ENCODE measurements around the gene PLXNA2. TPM values are rescaled to one million over a fixed set of nuclear protein-coding genes. Genes with fewer than 3 reads are reported as not detected.

Gene PLXNA2
- total and polyA plus RNA-seq, 2 of the 13 experiments (the other 11 are each of a cell fraction or from before 2014, with no cell fraction given), result 1.1 to 2.1 TPM

DNA sequence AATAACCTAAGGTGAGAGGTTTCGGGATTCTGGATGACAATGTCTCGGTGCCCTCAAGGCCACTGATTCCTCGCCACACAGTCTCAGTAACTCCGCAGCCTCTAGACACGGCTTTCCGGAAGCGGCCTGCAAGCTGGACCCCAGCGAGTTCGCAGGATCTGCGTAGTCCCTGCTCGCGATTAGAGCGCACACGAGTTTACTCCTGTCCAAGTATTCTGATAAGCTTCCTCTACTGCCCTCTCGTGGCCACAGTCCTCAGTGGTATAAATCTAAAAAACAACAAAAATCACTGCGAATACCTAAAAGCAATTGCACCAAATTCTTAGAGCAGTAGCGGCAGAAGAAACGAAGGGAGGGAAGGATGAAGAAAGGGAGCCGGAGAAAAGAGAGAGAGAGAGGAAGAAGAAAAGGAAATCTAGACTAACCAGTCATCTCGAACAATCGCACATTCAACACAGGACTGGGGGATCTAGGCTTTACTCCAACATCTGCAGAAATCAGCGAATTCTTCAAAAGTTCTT, 1.1 kb upstream of the PLXNA2 start (continued):
- no peak for TF ChIP-seq CC2D1A (CRISPR knock-in tag; IDR thresholded peaks at IDR 0.05)
- TF ChIP-seq DMAP1 (CRISPR knock-in tag; IDR thresholded peaks at IDR 0.05), result no peak
- TF ChIP-seq, protein P1, sequence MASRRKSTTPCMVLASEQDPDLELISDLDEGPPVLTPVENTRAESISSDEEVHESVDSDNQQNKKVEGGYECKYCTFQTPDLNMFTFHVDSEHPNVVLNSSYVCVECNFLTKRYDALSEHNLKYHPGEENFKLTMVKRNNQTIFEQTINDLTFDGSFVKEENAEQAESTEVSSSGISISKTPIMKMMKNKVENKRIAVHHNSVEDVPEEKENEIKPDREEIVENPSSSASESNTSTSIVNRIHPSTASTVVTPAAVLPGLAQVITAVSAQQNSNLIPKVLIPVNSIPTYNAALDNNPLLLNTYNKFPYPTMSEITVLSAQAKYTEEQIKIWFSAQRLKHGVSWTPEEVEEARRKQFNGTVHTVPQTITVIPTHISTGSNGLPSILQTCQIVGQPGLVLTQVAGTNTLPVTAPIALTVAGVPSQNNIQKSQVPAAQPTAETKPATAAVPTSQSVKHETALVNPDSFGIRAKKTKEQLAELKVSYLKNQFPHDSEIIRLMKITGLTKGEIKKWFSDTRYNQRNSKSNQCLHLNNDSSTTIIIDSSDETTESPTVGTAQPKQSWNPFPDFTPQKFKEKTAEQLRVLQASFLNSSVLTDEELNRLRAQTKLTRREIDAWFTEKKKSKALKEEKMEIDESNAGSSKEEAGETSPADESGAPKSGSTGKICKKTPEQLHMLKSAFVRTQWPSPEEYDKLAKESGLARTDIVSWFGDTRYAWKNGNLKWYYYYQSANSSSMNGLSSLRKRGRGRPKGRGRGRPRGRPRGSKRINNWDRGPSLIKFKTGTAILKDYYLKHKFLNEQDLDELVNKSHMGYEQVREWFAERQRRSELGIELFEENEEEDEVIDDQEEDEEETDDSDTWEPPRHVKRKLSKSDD (CRISPR knock-in tag; IDR thresholded peaks at IDR 0.05; ENCODE audit: low read depth), result no peak
- TF ChIP-seq ZNF205 (CRISPR knock-in tag; IDR thresholded peaks at IDR 0.05), result no peak
- no peak for TF ChIP-seq ZNF33A (CRISPR knock-in tag; IDR thresholded peaks at IDR 0.05; ENCODE audit: borderline replicate concordance)
- no peak for TF ChIP-seq ZBTB2 (CRISPR knock-in tag; IDR thresholded peaks at IDR 0.05; ENCODE audit: low read depth)
- peak; percentile 65 for TF ChIP-seq GABPB1 (CRISPR knock-in tag; IDR thresholded peaks at IDR 0.05)
- TF ChIP-seq GFI1 (CRISPR knock-in tag; IDR thresholded peaks at IDR 0.05; ENCODE audit: borderline replicate concordance), result peak; percentile 76
- no peak for TF ChIP-seq ZNF761 (CRISPR knock-in tag; conservative IDR thresholded peaks at IDR 0.05)
- peak; percentile 61; the same call in 1 of the 2 replicates for TF ChIP-seq MIER3 (CRISPR knock-in tag; IDR thresholded peaks at IDR 0.05; ENCODE audit: borderline replicate concordance)
- TF ChIP-seq ZNF607 (CRISPR knock-in tag; IDR thresholded peaks at IDR 0.05; ENCODE audit: borderline replicate concordance), result no peak
- peak; percentile 51; the same call in 1 of the 2 replicates for TF ChIP-seq ATF2 (CRISPR knock-in tag; IDR thresholded peaks at IDR 0.05)
- no peak for TF ChIP-seq AKAP8 (CRISPR knock-in tag; IDR thresholded peaks at IDR 0.05)
- no peak for TF ChIP-seq TAF15 (IDR thresholded peaks at IDR 0.05; ENCODE audit: low read depth, low read length, poor library complexity, severe bottlenecking)
- TF ChIP-seq ZNF879 (CRISPR knock-in tag; IDR thresholded peaks at IDR 0.05), result no peak
- TF ChIP-seq, protein P2, sequence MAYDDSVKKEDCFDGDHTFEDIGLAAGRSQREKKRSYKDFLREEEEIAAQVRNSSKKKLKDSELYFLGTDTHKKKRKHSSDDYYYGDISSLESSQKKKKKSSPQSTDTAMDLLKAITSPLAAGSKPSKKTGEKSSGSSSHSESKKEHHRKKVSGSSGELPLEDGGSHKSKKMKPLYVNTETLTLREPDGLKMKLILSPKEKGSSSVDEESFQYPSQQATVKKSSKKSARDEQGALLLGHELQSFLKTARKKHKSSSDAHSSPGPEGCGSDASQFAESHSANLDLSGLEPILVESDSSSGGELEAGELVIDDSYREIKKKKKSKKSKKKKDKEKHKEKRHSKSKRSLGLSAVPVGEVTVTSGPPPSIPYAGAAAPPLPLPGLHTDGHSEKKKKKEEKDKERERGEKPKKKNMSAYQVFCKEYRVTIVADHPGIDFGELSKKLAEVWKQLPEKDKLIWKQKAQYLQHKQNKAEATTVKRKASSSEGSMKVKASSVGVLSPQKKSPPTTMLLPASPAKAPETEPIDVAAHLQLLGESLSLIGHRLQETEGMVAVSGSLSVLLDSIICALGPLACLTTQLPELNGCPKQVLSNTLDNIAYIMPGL (CRISPR knock-in tag; IDR thresholded peaks at IDR 0.05; ENCODE audit: borderline replicate concordance in 1 of 2, low read depth in 1 of 2), result peak; percentile 59 to 62; a peak in 2 of 4 replicates
- TF ChIP-seq PAF1 (CRISPR knock-in tag; IDR thresholded peaks at IDR 0.05), result no peak
- TF ChIP-seq ZNF691 (CRISPR knock-in tag; IDR thresholded peaks at IDR 0.05; ENCODE audit: borderline replicate concordance, low read depth), result 0 out of 2 replicates have a peak, but pooled peaks have one; percentile 31
- TF ChIP-seq DPF2 (CRISPR knock-in tag; IDR thresholded peaks at IDR 0.05; ENCODE audit: borderline replicate concordance, low read depth), result no peak
- TF ChIP-seq ZNF441 (CRISPR knock-in tag; IDR thresholded peaks at IDR 0.05; ENCODE audit: borderline replicate concordance), result no peak
- peak; percentile 55; the same call in 1 of the 2 replicates for TF ChIP-seq SIX1 (CRISPR knock-in tag; IDR thresholded peaks at IDR 0.05; ENCODE audit: borderline replicate concordance)

All from HepG2 (cell line).